Endothelial cell (in vitro differentiated cells): Measurements from ENCODE around the gene ADGRA1. TPM values are rescaled to one million over a fixed set of nuclear protein-coding genes. Genes with fewer than 3 reads are reported as not detected.

Experiments used
- DNase-seq: peaks from one replicate; pipeline ENCODE4 v3.0.0; 2021; ENCODE audit warnings: low spot score
- H3K27ac Mint-ChIP-seq: one replicate; pipeline ENCODE4 v1.8.0; 2021; ENCODE audit warnings: mixed read lengths, inconsistent platforms; ENCODE audit not compliant: unreplicated experiment
- H3K27me3 Mint-ChIP-seq: one replicate; pipeline ENCODE4 v1.8.0; 2021; ENCODE audit warnings: mild to moderate bottlenecking, moderate library complexity, mixed read lengths, inconsistent platforms; ENCODE audit not compliant: unreplicated experiment
- H3K36me3 Mint-ChIP-seq: one replicate; pipeline ENCODE4 v1.8.0; 2021; ENCODE audit warnings: mild to moderate bottlenecking, low read depth, mixed read lengths, inconsistent platforms; ENCODE audit not compliant: unreplicated experiment
- H3K4me1 Mint-ChIP-seq: one replicate; pipeline ENCODE4 v1.8.0; 2021; ENCODE audit warnings: mild to moderate bottlenecking, mixed read lengths, inconsistent platforms; ENCODE audit not compliant: unreplicated experiment
- H3K4me3 Mint-ChIP-seq: one replicate; pipeline ENCODE4 v1.8.0; 2021; ENCODE audit warnings: mild to moderate bottlenecking, mixed read lengths, inconsistent platforms; ENCODE audit not compliant: unreplicated experiment
- H3K9me3 Mint-ChIP-seq: one replicate; pipeline ENCODE4 v1.8.0; 2021; ENCODE audit warnings: mixed read lengths, inconsistent platforms; ENCODE audit not compliant: unreplicated experiment
- total RNA-seq: library from RNA; stranded (reverse); fragmentation: NEBNext Ultra II Directional; extraction: Animal tissue kit (Norgen Biotek cat#: 25700); gene quantifications from one replicate; pipeline ENCODE4 v1.2.1, GENCODE V29; 2021; ENCODE audit not compliant: unreplicated experiment
- TF ChIP-seq, protein P1 (sequence below): fragments of 200-600 bp; sonication (generic); IDR thresholded peaks from one replicate; pipeline ENCODE4 v1.5.0; 2021; ENCODE audit warnings: antibody characterized with exemption; ENCODE audit not compliant: unreplicated experiment

Gene ADGRA1
- total RNA-seq, 1 donor from 2014 or later, result not detected

DNA sequence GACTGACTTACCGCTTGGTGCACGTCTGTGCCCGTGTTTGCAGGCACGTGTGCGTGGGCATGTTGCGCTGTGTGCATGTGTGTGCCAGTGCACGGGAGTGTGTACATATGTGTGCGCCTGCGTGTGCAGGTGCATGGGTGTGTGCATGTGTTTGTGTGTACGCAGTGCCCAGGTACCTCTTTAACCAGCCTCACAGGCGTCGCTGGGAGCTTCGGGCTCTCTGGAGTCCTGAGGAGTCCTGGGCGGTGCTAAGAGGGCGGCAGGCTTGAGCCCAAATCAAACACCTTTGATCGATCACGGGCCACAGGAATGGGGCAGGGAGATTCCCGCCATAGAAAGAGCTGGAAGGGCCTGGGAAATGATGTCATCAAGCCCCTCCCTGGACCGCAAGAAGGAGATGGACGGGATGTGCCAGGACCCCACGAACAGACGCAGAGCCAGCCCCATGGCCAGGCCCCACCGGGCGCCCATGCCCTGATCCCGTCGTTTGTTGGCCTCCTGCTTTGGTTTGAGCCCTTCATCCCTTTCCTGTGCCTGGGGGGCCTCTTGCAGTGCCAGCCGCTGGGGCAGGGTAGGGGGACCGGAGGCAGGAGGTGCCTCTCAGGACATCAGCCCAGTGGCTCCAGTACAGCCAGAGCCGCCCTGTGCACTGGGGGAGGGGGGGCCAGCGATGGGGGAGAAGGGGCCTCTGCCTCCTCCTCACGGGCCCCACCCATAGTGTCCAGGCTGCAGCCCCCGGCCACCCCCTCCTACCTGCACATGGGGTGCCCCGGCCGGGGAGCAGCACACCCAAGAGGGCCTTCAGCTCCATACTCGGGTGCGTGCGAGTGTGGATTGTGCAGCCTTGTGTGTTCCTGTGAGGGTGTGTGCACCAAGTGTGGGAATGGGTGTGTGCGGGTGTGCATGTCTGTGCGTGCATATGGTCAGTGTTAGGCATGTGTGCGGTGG lies 78.1 kb downstream of the ADGRA1 start:
- H3K4me1 Mint-ChIP-seq, result no peaks in the 10 kb centered on the region
- H3K9me3 Mint-ChIP-seq, result no peaks in the 10 kb centered on the region
- peaks cover 16% of the 10 kb centered on the region for H3K27me3 Mint-ChIP-seq
- no peaks in the 10 kb centered on the region for H3K36me3 Mint-ChIP-seq
- H3K4me3 Mint-ChIP-seq, result no peak overlapping the region
- TF ChIP-seq, protein P1, sequence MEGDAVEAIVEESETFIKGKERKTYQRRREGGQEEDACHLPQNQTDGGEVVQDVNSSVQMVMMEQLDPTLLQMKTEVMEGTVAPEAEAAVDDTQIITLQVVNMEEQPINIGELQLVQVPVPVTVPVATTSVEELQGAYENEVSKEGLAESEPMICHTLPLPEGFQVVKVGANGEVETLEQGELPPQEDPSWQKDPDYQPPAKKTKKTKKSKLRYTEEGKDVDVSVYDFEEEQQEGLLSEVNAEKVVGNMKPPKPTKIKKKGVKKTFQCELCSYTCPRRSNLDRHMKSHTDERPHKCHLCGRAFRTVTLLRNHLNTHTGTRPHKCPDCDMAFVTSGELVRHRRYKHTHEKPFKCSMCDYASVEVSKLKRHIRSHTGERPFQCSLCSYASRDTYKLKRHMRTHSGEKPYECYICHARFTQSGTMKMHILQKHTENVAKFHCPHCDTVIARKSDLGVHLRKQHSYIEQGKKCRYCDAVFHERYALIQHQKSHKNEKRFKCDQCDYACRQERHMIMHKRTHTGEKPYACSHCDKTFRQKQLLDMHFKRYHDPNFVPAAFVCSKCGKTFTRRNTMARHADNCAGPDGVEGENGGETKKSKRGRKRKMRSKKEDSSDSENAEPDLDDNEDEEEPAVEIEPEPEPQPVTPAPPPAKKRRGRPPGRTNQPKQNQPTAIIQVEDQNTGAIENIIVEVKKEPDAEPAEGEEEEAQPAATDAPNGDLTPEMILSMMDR, result no peak
- no peak for DNase-seq
- H3K27ac Mint-ChIP-seq, result peak overlapping the region; percentile 43

DNA sequence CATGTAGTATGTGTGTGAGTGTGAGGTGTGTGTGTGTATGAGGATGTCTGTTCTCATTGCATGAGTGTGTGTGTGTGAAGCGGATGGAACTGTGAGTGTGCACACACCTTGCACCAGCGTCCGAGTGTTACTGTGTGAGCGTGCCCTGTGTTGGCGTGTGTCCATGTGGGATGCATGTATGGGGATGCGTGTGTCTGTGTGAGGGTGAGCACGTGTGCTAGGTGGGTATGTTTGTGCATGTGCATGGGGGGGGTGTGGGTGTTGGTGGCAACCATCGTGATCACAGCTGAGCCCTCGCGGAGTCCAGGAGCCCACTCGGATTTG lies 78.7 kb downstream of the ADGRA1 start:
- H3K9me3 Mint-ChIP-seq, result no peaks in the 10 kb centered on the region
- H3K4me1 Mint-ChIP-seq, result no peaks in the 10 kb centered on the region
- no peaks in the 10 kb centered on the region for H3K36me3 Mint-ChIP-seq
- H3K27me3 Mint-ChIP-seq, result peaks cover 16% of the 10 kb centered on the region
- H3K4me3 Mint-ChIP-seq, result no peak overlapping the region
- no peak for DNase-seq
- TF ChIP-seq, protein P1, result no peak
- peak overlapping the region; percentile 43 for H3K27ac Mint-ChIP-seq

DNA sequence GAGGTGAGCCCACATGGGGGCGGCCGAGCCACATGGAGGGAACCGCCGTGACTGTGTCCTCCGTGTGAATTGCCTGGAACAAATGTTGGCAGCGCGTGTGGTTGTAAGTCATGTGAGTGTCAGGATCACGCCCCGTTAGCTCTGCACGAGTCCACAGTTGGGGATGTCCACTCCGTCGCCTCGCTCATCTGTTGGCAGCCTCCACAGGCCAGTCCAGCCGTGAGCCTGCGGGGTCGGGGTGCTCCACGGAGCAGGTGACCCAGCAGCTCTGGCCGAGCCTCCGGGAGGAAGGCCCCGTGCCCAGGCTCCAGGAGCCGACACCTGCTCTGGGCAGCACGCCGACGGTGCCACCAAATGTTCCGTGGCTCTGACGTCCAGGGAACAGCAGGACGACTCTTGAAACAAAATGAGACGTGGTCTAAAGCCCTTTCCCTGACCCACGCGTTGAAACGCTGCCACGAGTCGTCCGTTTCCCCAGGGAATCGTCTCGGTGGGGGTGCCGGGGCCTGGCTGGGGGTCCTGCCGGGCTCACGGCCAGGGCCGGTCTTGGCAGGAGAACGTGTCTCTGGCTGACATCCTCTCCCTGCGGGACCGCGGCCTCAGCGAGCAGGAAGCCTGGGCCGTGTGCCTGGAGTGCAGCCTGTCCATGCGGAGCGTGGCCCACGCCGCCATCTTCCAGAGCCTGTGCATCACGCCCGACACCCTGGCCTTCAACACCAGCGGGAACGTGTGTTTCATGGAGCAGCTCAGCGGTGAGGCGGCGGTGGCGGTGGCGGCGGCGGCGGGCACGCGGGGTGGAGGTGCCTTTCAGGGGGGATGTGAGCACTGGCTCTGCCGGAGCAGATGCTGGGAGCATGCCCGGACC lies 79.3 kb downstream of the ADGRA1 start:
- no peaks in the 10 kb centered on the region for H3K4me1 Mint-ChIP-seq
- TF ChIP-seq, protein P1, result no peak
- H3K9me3 Mint-ChIP-seq, result no peaks in the 10 kb centered on the region
- no peaks in the 10 kb centered on the region for H3K36me3 Mint-ChIP-seq
- no peak overlapping the region for H3K27ac Mint-ChIP-seq
- H3K4me3 Mint-ChIP-seq, result no peak overlapping the region
- H3K27me3 Mint-ChIP-seq, result peaks cover 16% of the 10 kb centered on the region
- no peak for DNase-seq

DNA sequence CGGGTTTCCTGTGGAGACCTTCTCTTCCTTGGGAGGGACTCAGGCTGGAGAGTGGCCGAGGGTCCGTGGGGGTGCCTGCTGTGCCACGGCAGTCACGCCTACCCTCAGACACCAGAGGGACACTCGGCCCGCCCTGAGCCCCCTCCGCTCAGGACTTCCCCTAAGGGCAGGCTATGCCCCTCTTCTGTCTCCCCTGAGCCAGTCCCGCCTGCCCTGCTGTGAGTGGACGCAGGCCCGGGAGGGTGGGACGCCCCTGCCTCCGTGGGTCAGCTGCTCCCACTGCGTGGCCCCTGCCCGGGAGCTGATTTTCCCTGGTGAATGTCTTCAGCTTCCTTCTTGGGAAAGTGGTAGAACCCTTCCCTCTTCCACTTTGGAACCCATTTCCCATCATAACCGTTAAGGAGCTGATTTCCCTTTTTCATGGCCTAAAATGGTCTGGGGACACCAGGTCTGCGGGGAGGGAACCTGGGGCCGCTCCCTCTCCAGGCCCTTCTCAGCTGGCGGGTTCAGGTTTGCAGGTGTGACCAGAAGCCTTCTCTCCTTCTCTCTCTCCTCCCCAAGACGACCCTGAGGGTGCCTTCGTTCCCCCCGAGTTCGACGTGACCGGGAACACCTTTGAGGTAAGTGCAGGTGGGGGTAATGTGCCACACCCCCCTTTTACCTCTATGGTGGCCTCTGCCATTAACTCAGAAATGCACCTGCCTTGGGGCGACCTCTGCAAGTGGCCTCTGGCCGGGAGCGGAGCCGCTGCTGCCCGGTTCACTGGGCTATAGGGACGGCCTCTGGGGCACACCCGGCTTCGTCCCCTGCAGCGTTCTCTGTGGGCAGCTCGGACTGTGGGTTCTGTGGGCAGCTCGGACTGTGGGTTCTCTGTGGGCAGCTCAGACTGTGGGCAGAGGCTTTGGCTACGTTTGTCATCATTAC lies 80.2 kb downstream of the ADGRA1 start:
- H3K27me3 Mint-ChIP-seq, result peaks cover 13% of the 10 kb centered on the region
- H3K9me3 Mint-ChIP-seq, result no peaks in the 10 kb centered on the region

More for the DNA sequence above, 80.2 kb downstream of the ADGRA1 start:
- H3K4me3 Mint-ChIP-seq, result peak overlapping the region; percentile 47
- no peak for DNase-seq
- no peaks in the 10 kb centered on the region for H3K36me3 Mint-ChIP-seq
- TF ChIP-seq, protein P1, result no peak
- no peaks in the 10 kb centered on the region for H3K4me1 Mint-ChIP-seq
- no peak overlapping the region for H3K27ac Mint-ChIP-seq
